ENCODE measurements around the gene TAB3.
"Not testable (repeated sequence)": the region's sequence is repeated elsewhere in the genome, so short reads cannot be mapped to it uniquely, and the experiment has no call there.

Gene TAB3

GRCh38 chrX:30806187-30806728, 82.8 kb downstream of the TAB3 start:
- H3K4me3 ChIP-seq (ENCODE audit: low read length), result no peak overlapping the region
- no peak for TF ChIP-seq CTCF (conservative IDR thresholded peaks at IDR 0.05; ENCODE audit: low read depth, low read length)
- DNase-seq (ENCODE audit: low read depth), result no peak

GRCh38 chrX:30804462-30804861, 84.6 kb downstream of the TAB3 start:
- no peak for DNase-seq (ENCODE audit: low read depth)
- H3K4me3 ChIP-seq (ENCODE audit: low read length), result no peak overlapping the region
- TF ChIP-seq CTCF (conservative IDR thresholded peaks at IDR 0.05; ENCODE audit: low read depth, low read length), result no peak

- DNase-seq (ENCODE audit: low read depth), result no peak
- TF ChIP-seq CTCF (conservative IDR thresholded peaks at IDR 0.05; ENCODE audit: low read depth, low read length), result no peak
- H3K4me3 ChIP-seq (ENCODE audit: low read length), result no peak overlapping the region
These were observed 88.2 kb downstream of the TAB3 start for GRCh38 chrX:30800901-30801300.

- no peak overlapping the region for H3K4me3 ChIP-seq (ENCODE audit: low read length)
- no peak for TF ChIP-seq CTCF (conservative IDR thresholded peaks at IDR 0.05; ENCODE audit: low read depth, low read length)
- no peak for DNase-seq (ENCODE audit: low read depth)
These were observed 89.7 kb downstream of the TAB3 start for GRCh38 chrX:30799327-30799726.

GRCh38 chrX:30798810-30799209, 90.2 kb downstream of the TAB3 start:
- no peak overlapping the region for H3K4me3 ChIP-seq (ENCODE audit: low read length)
- no peak for DNase-seq (ENCODE audit: low read depth)
- TF ChIP-seq CTCF (conservative IDR thresholded peaks at IDR 0.05; ENCODE audit: low read depth, low read length), result no peak

- not testable (repeated sequence) for H3K4me3 ChIP-seq (ENCODE audit: low read length); DNase-seq (ENCODE audit: low read depth)
These were observed 91.8 kb downstream of the TAB3 start for GRCh38 chrX:30797301-30797700.

GRCh38 chrX:30795981-30796958, 92.8 kb downstream of the TAB3 start:
- no peak overlapping the region for H3K4me3 ChIP-seq (ENCODE audit: low read length)
- no peak for TF ChIP-seq CTCF (conservative IDR thresholded peaks at IDR 0.05; ENCODE audit: low read depth, low read length)
- no peak for DNase-seq (ENCODE audit: low read depth)
